ENCODE data around the gene STIM1.
"Not testable (repeated sequence)": the region's sequence is repeated elsewhere in the genome, so short reads cannot be mapped to it uniquely, and the experiment has no call there.

Gene STIM1

DNA sequence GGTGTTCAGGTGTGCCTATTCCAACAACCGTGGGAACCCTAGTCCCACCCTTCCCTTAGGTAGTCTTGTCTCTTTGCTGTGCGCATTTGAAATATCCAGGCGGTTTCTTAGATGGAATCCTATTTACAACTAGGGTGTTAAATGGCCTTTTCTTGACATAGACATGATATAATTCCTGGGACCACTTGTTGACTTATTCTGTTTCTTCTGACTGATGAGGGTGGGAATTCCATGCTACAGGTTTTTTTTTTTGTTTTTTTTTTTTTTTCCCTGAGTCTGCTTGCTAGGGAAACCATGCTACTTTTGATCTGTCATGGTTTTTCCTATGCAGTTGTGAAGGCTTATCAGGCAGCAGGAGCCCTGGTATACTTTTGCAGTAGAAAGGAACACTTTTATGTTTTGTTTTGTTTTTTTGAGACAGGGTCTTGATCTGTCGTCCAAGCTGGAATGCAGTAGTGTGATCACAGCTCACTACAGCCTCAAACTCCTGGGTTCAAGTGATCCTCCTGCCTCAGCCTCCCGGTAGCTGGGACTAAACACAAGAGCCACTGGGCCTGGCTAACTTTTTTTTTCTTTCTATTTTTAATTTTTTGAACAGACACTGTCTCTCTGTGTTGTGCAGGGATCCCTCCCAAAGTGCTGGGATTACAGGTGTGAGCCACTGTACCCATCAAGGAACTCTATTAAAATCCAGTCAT is 1.5 kb downstream of the STIM1 start:
- no peak for DNase-seq

DNA sequence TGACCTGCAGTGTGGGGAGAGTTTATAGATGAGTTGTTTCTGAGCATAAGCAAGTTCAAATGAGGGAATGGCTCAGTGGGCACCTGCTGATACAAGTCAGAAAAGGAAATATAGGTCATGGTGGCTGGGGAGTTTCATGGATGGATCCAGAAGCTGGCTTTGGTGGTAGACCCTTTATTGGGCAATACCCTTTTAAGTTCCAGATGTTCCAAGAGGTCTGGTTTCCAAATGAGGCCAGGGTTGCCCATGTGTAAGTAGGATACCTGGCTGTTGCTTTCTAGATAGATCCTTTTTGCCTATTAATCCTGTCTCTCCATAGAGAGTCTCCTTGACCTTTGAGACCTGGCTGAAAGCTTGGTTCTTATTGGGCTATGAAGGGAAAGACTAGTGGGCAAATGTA is 2.2 kb downstream of the STIM1 start:
- DNase-seq, result no peak

DNA sequence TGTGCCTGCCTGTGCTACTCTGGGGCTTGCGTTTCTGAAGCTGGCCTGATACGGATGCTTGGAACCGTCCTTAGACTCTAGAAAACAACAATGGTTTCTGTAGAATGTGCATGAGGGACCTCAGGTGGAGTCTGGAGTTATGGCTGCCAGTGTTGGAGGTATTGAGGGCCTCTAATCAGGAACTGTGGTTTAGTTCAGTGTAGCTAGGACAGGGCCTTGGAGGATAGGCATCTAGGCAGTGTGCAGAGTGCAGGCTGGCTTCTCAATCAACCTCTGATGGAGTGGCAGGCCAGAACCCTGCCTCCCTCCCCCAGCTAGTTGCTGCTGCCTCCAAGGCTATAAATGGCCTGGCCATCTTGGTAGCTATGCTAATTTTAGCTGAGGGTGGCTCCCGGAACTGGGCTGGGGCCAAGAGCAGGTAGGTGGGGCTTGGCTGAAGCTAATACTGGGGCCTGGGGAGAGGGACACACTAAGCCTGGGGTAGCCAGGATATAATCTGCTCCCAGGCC is 4.0 kb downstream of the STIM1 start:
- DNase-seq, result no peak

DNA sequence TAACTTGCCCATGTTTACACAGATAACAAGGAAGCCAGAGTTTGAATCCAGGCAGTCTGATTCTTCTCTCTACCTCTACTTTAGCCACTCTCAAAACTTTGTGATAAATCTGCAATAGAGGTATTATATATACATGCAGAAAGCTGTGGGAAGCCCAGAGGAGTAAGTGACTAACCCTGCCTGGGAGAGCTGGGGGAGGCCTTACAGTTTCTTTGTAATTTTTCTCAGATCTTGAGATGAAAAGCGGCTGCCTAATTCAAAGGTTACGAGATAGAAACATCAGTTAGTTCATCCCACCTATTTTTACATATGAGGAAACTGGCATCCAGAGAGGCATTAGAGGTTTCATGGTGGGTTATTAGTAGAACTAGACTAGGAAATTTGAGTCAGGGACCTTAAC is 4.9 kb downstream of the STIM1 start:
- DNase-seq, result no peak

DNA sequence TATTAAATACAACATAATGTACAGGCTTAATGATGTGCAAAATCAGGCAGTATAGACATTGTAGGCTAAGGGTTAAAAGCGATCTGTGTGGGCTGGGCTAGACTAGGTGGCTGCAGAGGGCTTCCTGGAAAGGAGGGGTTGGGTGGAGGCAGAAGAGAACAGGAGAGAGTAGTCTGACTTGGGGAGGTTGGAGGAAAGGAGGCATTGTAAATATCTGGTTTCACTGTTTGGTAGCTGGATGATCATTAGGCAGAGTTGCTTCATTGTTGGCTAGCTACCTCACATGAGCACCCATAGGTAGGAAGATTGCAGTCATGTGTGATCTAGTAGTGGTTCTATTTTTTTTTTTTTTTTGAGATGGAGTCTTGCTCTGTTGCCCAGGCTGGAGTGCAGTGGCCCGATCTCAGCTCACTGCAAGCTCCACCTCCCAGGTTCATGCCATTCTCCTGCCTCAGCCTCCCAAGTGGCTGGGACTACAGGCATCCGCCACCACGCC is 5.5 kb downstream of the STIM1 start:
- not testable (repeated sequence) for DNase-seq

DNA sequence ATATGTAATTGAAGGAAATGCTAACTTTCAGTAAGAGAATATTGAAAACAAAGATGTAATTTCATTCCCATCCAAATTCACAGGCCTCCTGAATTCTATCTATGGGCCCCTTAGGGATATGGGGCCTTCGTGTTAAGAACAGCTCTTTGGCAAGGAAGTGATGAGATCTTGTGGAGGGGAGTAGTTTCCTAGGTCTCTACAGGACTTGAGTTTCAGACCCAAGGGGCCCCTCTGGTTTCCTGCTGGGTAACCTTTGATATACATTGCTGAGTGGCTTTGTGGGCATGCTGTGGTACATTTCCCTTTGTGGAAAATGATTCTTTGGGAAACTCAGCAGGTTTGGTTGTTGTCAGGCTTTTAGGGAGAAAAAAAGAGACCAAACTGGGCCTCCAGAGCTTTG is 6.2 kb downstream of the STIM1 start:
- no peak for DNase-seq

DNA sequence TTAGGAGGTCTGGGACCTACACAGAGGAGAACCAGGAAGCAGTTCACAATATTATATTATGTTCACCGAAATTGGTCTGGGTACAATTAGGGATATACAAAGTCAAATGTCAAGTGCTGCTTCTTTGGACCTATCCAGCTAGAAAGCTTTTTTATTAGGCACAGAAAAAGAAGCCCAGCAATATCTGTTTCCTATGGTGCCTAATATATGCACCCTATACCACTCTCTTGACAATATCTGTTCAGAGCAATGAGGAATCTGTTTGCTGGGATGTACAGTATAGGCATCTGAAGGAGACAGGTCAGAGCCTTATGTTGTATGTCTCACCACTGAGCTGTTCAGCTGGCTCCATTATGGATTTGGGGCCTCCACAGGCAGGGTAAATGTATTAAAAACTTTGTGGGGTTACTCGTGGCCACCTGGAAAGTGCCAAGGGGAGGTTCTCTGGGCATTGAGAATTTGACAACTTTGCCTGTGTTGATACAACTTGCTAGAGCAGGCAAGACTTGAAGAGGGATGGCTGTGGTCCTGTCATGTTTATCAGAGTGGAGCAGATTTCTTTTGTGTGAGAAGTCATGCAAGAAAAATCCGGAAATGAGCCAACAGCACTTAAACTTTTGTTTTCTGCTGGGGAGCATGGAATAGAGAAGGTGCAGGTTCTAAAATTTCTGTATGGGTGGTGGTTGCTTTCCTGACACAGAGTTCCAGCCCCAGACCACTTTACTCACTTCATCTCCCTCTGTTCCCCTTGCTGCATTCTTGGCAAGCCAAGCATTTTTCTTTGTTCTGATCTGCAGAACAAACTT is 10.1 kb downstream of the STIM1 start:
- no peak for DNase-seq

DNA sequence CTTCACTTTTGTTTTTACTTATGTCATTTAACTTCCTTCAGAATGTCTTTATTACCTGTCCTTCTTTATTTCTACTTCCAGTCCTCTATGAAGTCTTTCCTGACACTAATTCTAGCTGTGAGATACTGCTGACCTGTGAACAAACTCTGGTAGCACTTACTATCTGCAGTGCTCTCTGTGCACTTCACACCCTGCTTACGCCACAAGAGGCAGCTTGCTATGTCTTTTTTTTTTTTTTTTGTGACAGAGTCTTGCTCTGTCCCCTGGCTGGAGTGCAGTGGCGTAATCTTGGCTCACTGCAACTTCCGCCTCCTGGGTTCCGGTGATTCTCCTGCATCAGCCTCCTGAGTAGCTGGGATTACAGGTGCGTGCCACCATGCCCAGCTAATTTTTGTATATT is 10.7 kb downstream of the STIM1 start:
- no peak for DNase-seq

DNA sequence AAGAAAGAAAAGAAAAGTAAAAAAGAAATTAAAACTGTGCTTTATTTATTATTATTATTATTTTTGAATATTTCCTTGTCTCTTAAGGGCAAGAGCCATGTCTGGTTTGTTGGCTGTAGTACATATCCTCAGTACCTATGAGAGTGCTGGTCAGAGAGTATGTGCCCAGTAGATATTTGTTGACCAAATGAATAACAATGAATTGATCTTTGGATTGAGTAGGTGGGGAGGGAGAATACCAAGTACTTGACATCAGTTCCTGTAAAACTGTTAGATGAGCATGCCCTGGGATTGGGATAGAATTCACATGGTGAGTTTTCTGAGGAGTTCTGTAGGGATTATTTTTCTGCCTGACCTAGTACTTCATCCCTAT is 11.4 kb downstream of the STIM1 start:
- no peak for DNase-seq

DNA sequence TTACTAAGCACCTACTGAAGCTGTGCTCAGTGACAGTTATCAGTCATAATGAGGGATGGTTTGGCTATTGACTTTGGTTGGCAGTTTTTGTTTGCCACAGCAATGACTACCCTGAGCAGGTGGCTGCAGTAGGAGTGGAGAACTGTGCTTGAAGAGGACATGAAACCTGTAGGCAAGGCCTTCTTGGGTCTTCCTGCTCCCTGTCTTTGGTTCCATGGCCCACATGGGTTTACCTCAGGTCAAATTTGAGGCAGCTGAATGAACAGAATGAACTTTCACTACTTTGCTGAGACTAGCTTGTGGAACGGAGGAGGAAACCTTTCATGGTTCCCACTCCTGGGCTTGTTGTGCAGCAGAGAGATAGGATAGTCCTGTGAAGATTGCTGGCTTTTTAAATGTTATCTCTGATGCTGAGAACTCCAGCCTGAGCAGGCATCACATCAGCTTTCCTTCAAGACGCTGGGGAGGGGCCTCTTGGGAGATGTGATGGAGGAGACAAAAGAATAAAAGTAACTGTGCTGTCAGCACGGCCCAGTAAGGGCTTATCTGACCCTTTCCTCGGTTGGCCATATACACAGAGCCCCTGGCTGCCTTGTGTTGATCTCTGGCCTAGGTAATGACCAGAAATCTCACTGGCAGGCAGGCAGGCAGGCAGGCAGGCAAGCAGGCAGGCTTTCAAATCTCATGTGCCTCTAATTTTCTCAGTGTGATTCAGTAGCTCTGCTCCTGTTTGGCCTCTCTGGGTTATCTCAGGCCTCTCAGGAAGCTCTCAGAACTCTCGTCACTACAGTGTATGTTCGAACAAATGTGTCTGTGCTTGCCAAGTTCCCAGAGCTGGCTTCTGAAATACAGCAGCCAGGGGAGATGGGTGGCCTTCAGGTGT is 12.0 kb downstream of the STIM1 start:
- no peak for DNase-seq

DNA sequence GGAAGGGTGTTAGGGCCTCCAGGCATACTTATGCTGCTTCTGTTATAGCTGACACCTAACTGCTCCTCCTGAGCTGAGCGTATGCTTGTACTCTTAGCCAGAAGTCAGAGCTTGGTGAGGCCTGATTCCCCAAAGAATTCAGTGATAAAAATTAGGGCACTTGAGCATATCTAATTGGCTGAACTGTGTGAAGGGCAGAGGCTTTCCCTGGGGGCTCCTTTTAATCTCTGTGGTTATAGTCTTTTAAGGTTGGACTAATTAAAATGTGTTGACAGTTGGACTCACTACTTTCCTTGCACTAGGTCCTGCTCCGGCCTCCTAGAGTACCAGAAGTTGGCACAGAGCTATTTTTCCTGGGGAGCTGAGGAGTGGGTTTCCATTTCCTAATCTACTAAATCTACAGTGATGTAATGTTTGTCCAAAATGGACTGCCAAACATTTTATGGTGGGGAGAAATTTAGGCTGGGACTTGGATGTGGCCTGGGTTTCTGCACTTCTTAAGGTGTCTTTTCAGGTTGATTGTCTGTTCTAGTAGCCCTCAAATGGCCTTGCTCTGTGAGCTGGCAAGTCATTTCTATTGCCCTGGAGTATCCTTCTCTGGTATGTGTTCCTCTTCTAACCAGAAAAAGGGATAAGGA is 18.4 kb downstream of the STIM1 start:
- DNase-seq, result no peak

DNA sequence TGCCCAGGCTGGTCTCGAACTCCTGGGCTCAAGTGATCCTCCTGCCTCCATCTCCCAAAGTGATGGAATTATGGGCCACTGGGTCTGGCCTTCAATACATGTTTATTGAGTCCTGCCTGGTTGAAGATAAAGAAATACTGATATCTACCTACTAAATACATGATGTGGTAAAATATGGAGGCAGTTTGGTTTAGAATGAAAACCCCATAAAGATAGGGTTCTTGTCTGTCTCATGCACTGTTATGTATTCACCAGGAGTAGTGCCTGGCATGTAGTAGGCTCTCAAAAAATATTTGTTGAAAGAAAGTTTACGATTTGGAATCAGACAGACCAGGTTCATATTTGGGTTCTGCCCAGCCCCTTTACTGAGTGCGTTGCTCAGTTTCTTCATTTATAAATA is 21.1 kb downstream of the STIM1 start:
- no peak for DNase-seq

DNA sequence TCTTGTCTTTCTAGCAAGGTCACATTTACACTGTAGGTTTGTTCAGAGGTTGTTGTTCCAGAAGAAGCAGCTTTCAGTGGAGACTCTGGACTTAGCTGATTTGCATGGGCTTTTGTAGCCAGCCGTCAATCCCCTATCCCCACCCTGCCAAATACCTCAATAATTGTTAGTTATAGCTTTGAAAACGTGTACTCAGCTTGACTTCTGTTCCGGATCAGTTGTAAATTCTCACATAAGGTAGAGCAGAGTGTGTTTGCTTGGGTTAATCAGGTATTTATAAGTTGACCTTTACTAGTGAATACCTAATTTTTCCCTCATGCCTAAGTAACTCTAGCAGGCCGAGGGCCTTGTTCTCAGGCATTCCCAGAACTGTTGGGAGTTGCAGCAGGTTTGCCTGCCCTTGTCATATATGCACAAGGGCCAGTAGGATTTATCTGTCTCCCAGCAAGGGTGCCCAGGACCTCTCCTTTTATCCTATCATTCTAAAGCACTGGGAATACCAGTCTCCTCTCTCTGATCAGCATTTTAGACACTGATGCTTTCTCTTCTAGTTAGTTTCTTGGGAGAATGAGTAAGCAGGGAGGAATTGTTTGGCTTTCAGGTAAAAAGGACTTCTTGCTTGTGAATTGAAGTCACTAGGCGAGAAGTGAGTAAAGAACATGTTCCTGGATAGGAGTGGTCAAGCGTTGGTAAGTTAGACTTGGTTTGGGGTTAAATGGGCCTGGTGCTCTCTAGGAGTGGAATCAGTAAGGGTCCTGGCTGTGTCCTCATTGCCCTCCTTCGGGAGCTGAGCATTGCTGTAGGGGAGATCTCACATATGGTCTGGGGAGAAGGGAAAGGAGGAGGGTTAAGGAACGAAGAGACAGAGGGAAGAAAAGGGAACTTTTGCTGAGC is 22.1 kb downstream of the STIM1 start:
- DNase-seq, result no peak

DNA sequence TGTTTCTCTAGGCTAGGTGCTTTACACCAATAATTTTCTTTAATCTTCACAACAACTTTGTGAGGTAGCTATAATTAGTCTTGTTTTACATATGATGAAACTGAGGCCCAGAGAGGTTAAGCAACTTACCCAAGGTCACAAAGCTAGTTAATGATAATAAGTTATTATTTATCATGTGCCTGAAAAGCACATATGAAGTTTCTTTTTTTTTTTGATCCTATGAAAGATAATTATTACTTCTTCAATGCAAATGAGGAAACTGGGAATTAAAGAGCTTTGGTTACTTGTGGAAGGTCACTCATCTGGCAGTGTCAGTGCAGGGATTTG is 22.8 kb downstream of the STIM1 start:
- DNase-seq, result no peak

DNA sequence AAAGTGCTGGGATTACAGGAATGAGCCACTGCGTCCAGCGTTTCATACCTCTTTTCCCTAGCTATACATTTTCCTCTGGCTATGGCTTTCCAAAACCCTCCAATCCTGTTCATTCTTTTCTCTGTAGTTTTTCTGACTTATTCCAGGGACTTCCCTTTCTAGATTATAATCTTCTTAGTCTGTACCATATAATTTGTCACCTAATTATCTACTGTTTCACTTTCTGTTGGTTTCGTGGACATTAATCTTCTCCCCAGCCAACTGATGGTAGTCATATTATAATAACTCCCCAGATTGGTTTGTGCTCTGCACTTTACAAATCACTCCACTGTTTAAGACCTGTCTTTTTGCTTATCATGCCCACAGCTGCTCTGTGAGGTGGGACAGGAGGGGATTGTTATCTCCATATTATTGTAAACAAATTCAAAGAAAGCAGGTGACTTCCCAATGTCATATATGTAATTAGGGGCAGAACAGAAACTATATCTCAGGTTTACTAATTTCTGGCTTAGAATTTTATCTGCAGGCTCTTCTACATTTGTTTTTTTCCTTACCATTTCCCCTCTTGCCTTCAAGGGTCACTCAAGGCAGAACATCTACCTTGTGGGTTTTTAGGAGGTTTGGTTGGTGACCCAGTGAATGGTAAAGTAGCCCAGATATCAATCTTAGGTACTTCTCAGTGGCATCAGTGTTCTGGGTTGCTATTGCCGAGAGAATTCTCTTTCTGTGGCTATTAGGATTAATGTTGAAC is 23.9 kb downstream of the STIM1 start:
- DNase-seq, result no peak

DNA sequence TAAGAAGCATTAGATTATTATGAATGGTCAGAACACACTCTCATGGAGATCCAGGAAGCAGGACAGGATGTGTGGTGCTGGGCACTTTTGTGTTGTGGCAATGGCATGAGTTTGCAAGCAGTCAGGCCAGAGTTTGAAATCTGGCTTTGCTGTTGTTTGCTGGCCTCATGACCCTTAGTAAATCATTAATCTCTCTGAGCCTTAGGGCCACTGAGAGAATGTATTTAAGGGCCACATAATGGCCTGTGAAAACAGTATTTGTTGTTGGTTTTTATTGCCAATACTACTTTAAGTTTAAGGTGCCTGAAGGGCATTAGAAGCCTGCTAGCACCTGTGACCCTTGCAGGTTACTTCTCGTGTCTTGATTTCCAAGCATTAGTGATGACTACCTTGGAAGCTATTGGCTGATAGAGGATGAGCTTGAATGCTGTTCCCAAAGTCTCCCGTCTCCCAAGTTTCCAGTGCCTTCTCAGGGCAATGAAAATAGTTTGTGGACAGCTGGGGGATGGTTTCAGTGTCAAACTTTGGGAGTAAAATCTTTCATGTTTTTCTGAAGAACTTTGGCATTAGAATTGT is 24.6 kb downstream of the STIM1 start:
- DNase-seq, result no peak

DNA sequence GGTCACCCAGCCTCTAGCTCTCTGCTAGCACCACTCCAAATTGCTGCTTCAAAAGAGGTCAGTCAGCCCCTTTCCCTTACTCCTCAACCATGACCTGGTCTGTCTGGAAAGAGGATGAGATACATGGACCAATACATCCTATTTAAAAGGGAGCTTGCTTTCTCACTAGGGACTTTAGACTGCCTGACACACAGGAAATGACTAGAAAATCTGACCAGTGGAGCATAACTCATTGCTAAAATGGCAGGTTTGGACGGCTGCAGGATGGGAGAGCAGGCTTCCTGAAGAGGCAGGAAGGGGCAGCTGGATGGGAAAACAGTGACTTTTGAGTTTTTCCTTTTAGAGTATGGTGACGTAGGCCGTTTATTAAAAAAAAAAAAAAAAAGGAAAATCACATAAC is 25.3 kb downstream of the STIM1 start:
- no peak for DNase-seq

DNA sequence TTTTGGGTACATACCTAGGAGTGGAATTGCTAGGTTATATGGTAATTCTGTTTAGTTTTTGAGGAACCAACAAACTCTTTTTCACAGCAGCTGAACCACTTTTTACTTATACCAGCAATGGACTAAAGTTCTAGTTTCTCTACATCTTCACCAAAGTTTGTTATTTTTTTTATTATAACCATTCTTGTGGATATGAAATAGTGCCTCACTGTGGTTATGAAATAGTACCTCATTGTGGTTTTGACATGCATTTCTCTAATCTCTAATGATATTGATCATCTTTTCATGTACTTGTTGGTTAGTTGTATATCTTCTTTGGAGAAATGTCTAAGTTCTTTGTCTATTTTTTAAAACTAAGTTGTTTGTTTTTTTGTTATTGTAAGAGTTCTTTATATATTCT is 27.2 kb downstream of the STIM1 start:
- DNase-seq, result no peak

DNA sequence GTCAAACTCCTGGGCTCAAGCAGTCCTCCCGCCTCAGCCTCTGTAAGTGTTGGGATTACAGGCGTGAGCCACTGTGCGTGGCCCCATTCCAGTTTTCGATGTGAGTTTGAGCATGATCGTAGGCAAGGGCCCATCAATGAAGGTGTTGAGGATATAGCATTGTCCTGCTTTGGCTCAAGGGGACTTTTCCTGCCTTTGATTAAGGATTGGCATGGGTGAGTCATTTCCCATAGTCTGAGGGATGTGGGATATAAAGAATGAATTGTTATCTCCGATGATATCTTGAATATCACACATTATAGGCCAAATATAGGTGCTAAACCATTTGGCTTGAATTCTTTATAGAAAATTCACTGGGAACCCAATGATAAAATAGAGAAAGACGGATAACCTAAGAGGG is 30.4 kb downstream of the STIM1 start:
- no peak for DNase-seq

DNA sequence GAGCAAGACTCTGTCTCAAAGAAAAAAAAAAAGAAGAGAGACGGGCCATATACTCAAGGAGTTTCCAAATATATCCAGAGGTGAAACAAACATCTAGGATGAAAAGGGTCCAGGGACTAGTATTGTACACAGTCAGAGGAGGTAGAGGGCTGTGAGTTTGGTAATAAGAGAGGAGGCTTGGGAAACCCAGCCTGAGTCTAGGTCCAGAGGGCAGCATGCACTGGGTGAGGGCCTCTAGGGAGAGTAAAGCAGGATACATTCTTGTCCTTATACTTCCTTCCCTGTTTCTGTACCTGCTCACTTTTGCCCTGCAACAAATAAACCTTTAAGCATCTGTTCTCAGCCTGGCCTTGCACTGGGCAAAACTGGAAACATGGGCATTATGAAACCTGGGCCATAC is 31.5 kb downstream of the STIM1 start:
- no peak for DNase-seq

DNA sequence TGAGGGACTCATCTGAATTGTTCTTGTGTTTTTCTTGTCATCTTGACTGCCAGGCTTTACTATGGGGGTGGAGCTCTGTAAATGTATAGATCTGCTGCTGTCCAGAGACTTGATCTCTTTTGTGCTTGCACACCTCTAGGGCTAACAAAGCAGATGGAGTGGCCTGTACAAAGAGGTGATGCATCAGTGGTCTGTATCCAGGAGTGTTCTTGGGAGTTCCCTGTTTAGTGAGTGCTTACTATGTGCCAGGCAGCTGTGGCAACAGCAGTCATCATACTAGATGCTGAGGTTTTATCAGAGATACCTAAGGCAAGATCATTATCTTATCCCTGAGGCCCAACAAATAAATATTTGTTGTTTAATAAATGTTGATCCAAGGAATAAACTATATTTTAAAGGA is 33.4 kb downstream of the STIM1 start:
- DNase-seq, result no peak

All from activated CD4-positive, CD25-positive, alpha-beta regulatory T cell treated with anti-CD3 and anti-CD28 coated beads, Interleukin-2, amount 50 U/mL, for 72 hours (primary cell).